SK-N-SH (cell line): ENCODE measurements around the gene WNT6. TPM values are rescaled to one million over a fixed set of nuclear protein-coding genes. Genes with fewer than 3 reads are reported as not detected.

Experiments used
- ELF1 ChIP-seq: IDR thresholded peaks from 2 replicates; pipeline ENCODE4 v1.4.0; 2012
- EP300 ChIP-seq, 2 experiments: IDR thresholded peaks; 2 replicates each; pipeline versions ENCODE4 v1.4.0 to v1.6.1; 2012; ENCODE audit warnings: borderline replicate concordance in 1 of 2, low read depth in 1 of 2, low read length in 1 of 2
- EZH2phosphoT487 ChIP-seq: fragments of 200-600 bp; sonication (generic); IDR thresholded peaks from 2 replicates; pipeline ENCODE4 v1.6.1; 2017; ENCODE audit warnings: low read depth, mixed run types, mild to moderate bottlenecking, antibody characterized with exemption, moderate library complexity, borderline replicate concordance
- FOXJ3 ChIP-seq: sonication (generic); formaldehyde crosslinking; IDR thresholded peaks from 2 replicates; pipeline ENCODE4 v1.5.1; 2020; ENCODE audit warnings: mild to moderate bottlenecking, missing genetic modification reagents
- FOXM1 ChIP-seq: IDR thresholded peaks from 2 replicates; pipeline ENCODE4 v1.4.0; 2012; ENCODE audit warnings: low read depth, mild to moderate bottlenecking
- GABPA ChIP-seq: IDR thresholded peaks from 2 replicates; pipeline ENCODE4 v1.4.0; 2012; ENCODE audit warnings: low read depth, mild to moderate bottlenecking
- MEF2A ChIP-seq: IDR thresholded peaks from 2 replicates; pipeline ENCODE4 v1.4.0; 2012; ENCODE audit warnings: low read depth, borderline replicate concordance
- MXI1 ChIP-seq: IDR thresholded peaks from 2 replicates; pipeline ENCODE4 v1.6.1; 2012; ENCODE audit warnings: mild to moderate bottlenecking, low read depth, low read length, improper control_type of control experiment
- NRF1 ChIP-seq: IDR thresholded peaks from 2 replicates; pipeline ENCODE4 v1.6.1; 2012; ENCODE audit warnings: low read depth, mild to moderate bottlenecking, low read length
- POLR2AphosphoS5 ChIP-seq: IDR thresholded peaks from 2 replicates; pipeline ENCODE4 v1.6.1; 2012; ENCODE audit warnings: low read depth, low read length
- RCOR1 ChIP-seq: fragments of 150-350 bp; IDR thresholded peaks from 2 replicates; pipeline ENCODE4 v1.6.1; 2017; ENCODE audit warnings: antibody characterized with exemption, low read length
- RFX5 ChIP-seq: IDR thresholded peaks from 2 replicates; pipeline ENCODE4 v1.6.1; 2012; ENCODE audit warnings: mild to moderate bottlenecking, improper control_type of control experiment, low read length
- SIN3A ChIP-seq: IDR thresholded peaks from 2 replicates; pipeline ENCODE4 v1.6.1; 2012; ENCODE audit warnings: low read depth, mild to moderate bottlenecking, low read length, moderate library complexity, borderline replicate concordance
- TAF1 ChIP-seq: IDR thresholded peaks from 2 replicates; pipeline ENCODE4 v1.6.1; 2012; ENCODE audit warnings: low read depth, mild to moderate bottlenecking, low read length, moderate library complexity, borderline replicate concordance
- polyA plus RNA-seq, 3 experiments: library from polyadenylated mRNA; depleted of rRNA; stranded (reverse); fragments of >200 nt; gene quantifications; 2 replicates each; pipeline ENCODE4 v1.2.3, GENCODE V29; 2012
- TF ChIP-seq, protein P1 (sequence below): IDR thresholded peaks from 2 replicates; pipeline ENCODE4 v1.4.0; 2012; ENCODE audit warnings: low read depth
- TF ChIP-seq, protein P2 (sequence below): IDR thresholded peaks from 2 replicates; pipeline ENCODE4; 2012
- TF ChIP-seq, protein P3 (sequence below): fragments of 150-350 bp; IDR thresholded peaks from 2 replicates; pipeline ENCODE4 v1.6.1; 2016; ENCODE audit warnings: mild to moderate bottlenecking, low read depth, low read length
- TF ChIP-seq, protein P4 (sequence below): IDR thresholded peaks from 2 replicates; pipeline ENCODE4 v1.4.0; 2012; ENCODE audit warnings: low read depth, borderline replicate concordance

The WNT6 gene
- polyA plus RNA-seq, 1 of the 3 experiments (the other 2 are of a cell fraction) = 0.08 TPM

DNA sequence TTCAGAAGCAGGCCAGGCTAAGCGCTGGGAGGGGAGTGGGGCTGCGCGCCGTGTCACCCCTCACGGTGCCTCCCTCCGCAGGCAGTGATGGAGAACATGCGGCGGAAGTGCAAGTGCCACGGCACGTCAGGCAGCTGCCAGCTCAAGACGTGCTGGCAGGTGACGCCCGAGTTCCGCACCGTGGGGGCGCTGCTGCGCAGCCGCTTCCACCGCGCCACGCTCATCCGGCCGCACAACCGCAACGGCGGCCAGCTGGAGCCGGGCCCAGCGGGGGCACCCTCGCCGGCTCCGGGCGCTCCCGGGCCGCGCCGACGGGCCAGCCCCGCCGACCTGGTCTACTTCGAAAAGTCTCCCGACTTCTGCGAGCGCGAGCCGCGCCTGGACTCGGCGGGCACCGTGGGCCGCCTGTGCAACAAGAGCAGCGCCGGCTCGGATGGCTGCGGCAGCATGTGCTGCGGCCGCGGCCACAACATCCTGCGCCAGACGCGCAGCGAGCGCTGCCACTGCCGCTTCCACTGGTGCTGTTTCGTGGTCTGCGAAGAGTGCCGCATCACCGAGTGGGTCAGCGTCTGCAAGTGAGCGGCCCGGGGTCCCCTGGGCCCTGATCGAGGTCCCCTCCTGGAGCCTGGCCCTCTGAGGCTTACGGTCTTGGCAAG, 33.2 kb downstream of the WNT6 start (continued):
- TF ChIP-seq RCOR1 = peak; percentile 53; the same call in 1 of the 2 replicates
- TF ChIP-seq GABPA = no peak
- peak; percentile 80 for TF ChIP-seq MXI1
- TF ChIP-seq FOXM1 = no peak
- no peak for TF ChIP-seq FOXJ3
- TF ChIP-seq, protein P1, sequence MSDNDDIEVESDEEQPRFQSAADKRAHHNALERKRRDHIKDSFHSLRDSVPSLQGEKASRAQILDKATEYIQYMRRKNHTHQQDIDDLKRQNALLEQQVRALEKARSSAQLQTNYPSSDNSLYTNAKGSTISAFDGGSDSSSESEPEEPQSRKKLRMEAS = peak; percentile 61; the same call in 1 of the 2 replicates
- no peak for TF ChIP-seq EP300 (IDR thresholded peaks at IDR 0.05; ENCODE audit: borderline replicate concordance in 1 of 2, low read depth in 1 of 2, low read length in 1 of 2)
- no peak for TF ChIP-seq SIN3A
- no peak for TF ChIP-seq TAF1
- TF ChIP-seq, protein P2, sequence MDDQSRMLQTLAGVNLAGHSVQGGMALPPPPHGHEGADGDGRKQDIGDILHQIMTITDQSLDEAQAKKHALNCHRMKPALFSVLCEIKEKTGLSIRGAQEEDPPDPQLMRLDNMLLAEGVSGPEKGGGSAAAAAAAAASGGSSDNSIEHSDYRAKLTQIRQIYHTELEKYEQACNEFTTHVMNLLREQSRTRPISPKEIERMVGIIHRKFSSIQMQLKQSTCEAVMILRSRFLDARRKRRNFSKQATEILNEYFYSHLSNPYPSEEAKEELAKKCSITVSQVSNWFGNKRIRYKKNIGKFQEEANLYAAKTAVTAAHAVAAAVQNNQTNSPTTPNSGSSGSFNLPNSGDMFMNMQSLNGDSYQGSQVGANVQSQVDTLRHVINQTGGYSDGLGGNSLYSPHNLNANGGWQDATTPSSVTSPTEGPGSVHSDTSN = peak; percentile 39; the same call in 1 of the 2 replicates
- no peak for TF ChIP-seq MEF2A
- 0 out of 2 replicates have a peak, but pooled peaks have one; percentile 15 for TF ChIP-seq ELF1
- TF ChIP-seq NRF1 = peak; percentile 51
- no peak for TF ChIP-seq POLR2AphosphoS5
- TF ChIP-seq, protein P3, sequence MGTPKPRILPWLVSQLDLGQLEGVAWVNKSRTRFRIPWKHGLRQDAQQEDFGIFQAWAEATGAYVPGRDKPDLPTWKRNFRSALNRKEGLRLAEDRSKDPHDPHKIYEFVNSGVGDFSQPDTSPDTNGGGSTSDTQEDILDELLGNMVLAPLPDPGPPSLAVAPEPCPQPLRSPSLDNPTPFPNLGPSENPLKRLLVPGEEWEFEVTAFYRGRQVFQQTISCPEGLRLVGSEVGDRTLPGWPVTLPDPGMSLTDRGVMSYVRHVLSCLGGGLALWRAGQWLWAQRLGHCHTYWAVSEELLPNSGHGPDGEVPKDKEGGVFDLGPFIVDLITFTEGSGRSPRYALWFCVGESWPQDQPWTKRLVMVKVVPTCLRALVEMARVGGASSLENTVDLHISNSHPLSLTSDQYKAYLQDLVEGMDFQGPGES = no peak
- no peak for TF ChIP-seq RFX5
- TF ChIP-seq, protein P4, sequence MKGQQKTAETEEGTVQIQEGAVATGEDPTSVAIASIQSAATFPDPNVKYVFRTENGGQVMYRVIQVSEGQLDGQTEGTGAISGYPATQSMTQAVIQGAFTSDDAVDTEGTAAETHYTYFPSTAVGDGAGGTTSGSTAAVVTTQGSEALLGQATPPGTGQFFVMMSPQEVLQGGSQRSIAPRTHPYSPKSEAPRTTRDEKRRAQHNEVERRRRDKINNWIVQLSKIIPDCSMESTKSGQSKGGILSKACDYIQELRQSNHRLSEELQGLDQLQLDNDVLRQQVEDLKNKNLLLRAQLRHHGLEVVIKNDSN = no peak
- TF ChIP-seq EZH2phosphoT487 = no peak
- TF ChIP-seq, all 33 proteins: peak for 9
